K562 (cell line): ENCODE results near the gene GRM2. TPM values are rescaled to one million over a fixed set of nuclear protein-coding genes. Genes with fewer than 3 reads are reported as not detected.
A peak's percentile ranks its signal among the peaks of the same experiment; 100 is the strongest.

ENCODE experiments used
- BACH1 ChIP-seq: fragments of 200-800 bp; sonication (Bioruptor generic); IDR thresholded peaks from 2 replicates; pipeline ENCODE4 v1.6.1; 2016; ENCODE audit warnings: missing genetic modification characterization, missing compliant biosample characterization
- BRD4 ChIP-seq: fragments of 200-600 bp; sonication (generic); IDR thresholded peaks from 2 replicates; pipeline ENCODE4 v1.6.1; 2017; ENCODE audit warnings: inconsistent platforms
- CEBPG ChIP-seq, 3 experiments: fragments of 200-800 bp in 1 of 3; sonication (Bioruptor generic) in 1 of 3; sonication (generic) in 1 of 3; formaldehyde crosslinking in 1 of 3; IDR thresholded peaks in 2 of 3; conservative IDR thresholded peaks in 1 of 3; 2 replicates each; pipeline versions ENCODE4 v1.6.1 to v1.8.0; 2016 to 2022; ENCODE audit warnings: missing compliant biosample characterization in 2 of 3, missing genetic modification characterization in 2 of 3, mild to moderate bottlenecking in 1 of 3, missing genetic modification reagents in 1 of 3
- EP400 ChIP-seq: fragments of 450-650 bp; IDR thresholded peaks from 2 replicates; pipeline ENCODE4 v1.6.1; 2017; ENCODE audit warnings: antibody characterized with exemption, mild to moderate bottlenecking, moderate library complexity
- ESRRA ChIP-seq: fragments of 450-650 bp; IDR thresholded peaks from 2 replicates; pipeline ENCODE4 v1.6.1; 2014; ENCODE audit warnings: low read depth, mild to moderate bottlenecking, moderate library complexity, borderline replicate concordance
- FOXK2 ChIP-seq, 2 experiments: fragments of 450-650 bp; IDR thresholded peaks in 1 of 2; conservative IDR thresholded peaks in 1 of 2; 2 replicates each; pipeline ENCODE4 v1.6.1; 2016; ENCODE audit warnings: low read depth in 2 of 2, mild to moderate bottlenecking in 1 of 2
- HINFP ChIP-seq: fragments of 450-650 bp; conservative IDR thresholded peaks from 2 replicates; pipeline ENCODE4 v1.6.1; 2016; ENCODE audit warnings: missing genetic modification characterization, low read depth, mild to moderate bottlenecking, control low read depth, missing compliant biosample characterization
- HMGXB4 ChIP-seq: sonication (generic); formaldehyde crosslinking; IDR thresholded peaks from 2 replicates; pipeline ENCODE4 v1.8.1; 2023; ENCODE audit warnings: mild to moderate bottlenecking, missing genetic modification reagents
- JUND ChIP-seq, 2 experiments: IDR thresholded peaks; 2 replicates in 1 of 2; 3 replicates in 1 of 2; pipeline ENCODE4 v1.6.1; 2011; ENCODE audit warnings: borderline replicate concordance in 2 of 2, low read depth in 2 of 2, low read length in 2 of 2, improper control_type of control experiment in 1 of 2, missing biosample characterization in 1 of 2, missing genetic modification characterization in 1 of 2, missing genetic modification reagents in 1 of 2
- KAT2B ChIP-seq: IDR thresholded peaks from one replicate; pipeline ENCODE4 v1.6.1; 2012; ENCODE audit warnings: low read depth, mild to moderate bottlenecking, control low read depth, inconsistent platforms, low read length, moderate library complexity
- NFIC ChIP-seq: fragments of 450-650 bp; IDR thresholded peaks from 2 replicates; pipeline ENCODE4 v1.6.1; 2017; ENCODE audit warnings: mild to moderate bottlenecking, inconsistent platforms
- PHF8 ChIP-seq: fragments of 200-600 bp; sonication (generic); IDR thresholded peaks from 2 replicates; pipeline ENCODE4 v1.6.1; 2012; ENCODE audit warnings: mixed run types, mild to moderate bottlenecking, inconsistent platforms, low read length, moderate library complexity, borderline replicate concordance
- POLR2G ChIP-seq: fragments of 200-400 bp; formaldehyde crosslinking; IDR thresholded peaks from 2 replicates; pipeline ENCODE4 v1.6.1; 2017; ENCODE audit warnings: low read depth, mild to moderate bottlenecking, antibody characterized with exemption, low read length, moderate library complexity
- POLR3A ChIP-seq: IDR thresholded peaks from 2 replicates; pipeline ENCODE4 v1.6.1; 2011; ENCODE audit warnings: borderline replicate concordance, mild to moderate bottlenecking, moderate library complexity; ENCODE audit not compliant: insufficient read length, insufficient read depth; ENCODE audit errors: extremely low read depth
- PPARD ChIP-seq: fragments of 250-450 bp; sonication (Bioruptor Pico); IDR thresholded peaks from 2 replicates; pipeline ENCODE4 v1.8.0; 2022; ENCODE audit warnings: inconsistent platforms, mild to moderate bottlenecking, moderate library complexity
- SETDB1 ChIP-seq: IDR thresholded peaks from one replicate; pipeline ENCODE4 v1.6.1; 2012; ENCODE audit warnings: low read length, control low read depth, inconsistent platforms
- YBX1 ChIP-seq: fragments of 450-650 bp; IDR thresholded peaks from 2 replicates; pipeline ENCODE4 v1.7.1; 2016; ENCODE audit warnings: mild to moderate bottlenecking
- ZNF12 ChIP-seq: sonication (generic); formaldehyde crosslinking; IDR thresholded peaks from 2 replicates; pipeline ENCODE4 v1.4.0; 2020; ENCODE audit warnings: mild to moderate bottlenecking, missing genetic modification reagents
- ZNF277 ChIP-seq: fragments of 250-450 bp; sonication (Bioruptor Pico); IDR thresholded peaks from 2 replicates; pipeline ENCODE4 v1.8.0; 2022; ENCODE audit warnings: inconsistent platforms, mild to moderate bottlenecking, moderate library complexity, borderline replicate concordance
- ZNF436 ChIP-seq: fragments of 250-450, 450-650 bp; sonication (Bioruptor Pico); formaldehyde crosslinking; IDR thresholded peaks from 2 replicates; pipeline ENCODE4 v1.7.0; 2020; ENCODE audit warnings: mild to moderate bottlenecking
- ZNF707 ChIP-seq: fragments of 250-450 bp; sonication (Bioruptor Pico); conservative IDR thresholded peaks from 2 replicates; pipeline ENCODE4 v1.8.0; 2022; ENCODE audit warnings: inconsistent platforms, mild to moderate bottlenecking, moderate library complexity
- ZNF764 ChIP-seq: fragments of 250-450 bp; sonication (Bioruptor Pico); IDR thresholded peaks from 2 replicates; pipeline ENCODE4 v1.4.0; 2020; ENCODE audit warnings: low read depth, mild to moderate bottlenecking, moderate library complexity
- ZNF785 ChIP-seq: fragments of 250-450 bp; sonication (Bioruptor Pico); IDR thresholded peaks from 2 replicates; pipeline ENCODE4 v1.4.0; 2020; ENCODE audit warnings: mild to moderate bottlenecking
- polyA plus RNA-seq, 8 experiments: library from polyadenylated mRNA; depleted of rRNA in 4 of 8; stranded (reverse) in 5 of 8; unstranded in 3 of 8; fragments of >200 nt; fragmentation: Nextera tagmentation in 2 of 8; fragmentation: Illumina TruSeq in 1 of 8; extraction: Ambion mirVana in 2 of 8; extraction: Trizol in 1 of 8; gene quantifications; 2 replicates each; pipeline versions ENCODE4 v1.2.1 to v1.2.3, GENCODE V29; 2011 to 2014; ENCODE audit warnings: inconsistent platforms in 1 of 8, missing spikeins in 1 of 8
- total RNA-seq, 7 experiments: library from RNA; depleted of rRNA in 6 of 7; stranded (reverse); fragments of >200 nt in 6 of 7; fragmentation: Illumina TruSeq in 2 of 7; extraction: Trizol in 2 of 7; gene quantifications; 2 replicates each; pipeline versions ENCODE4 v1.2.1 to v1.2.3, GENCODE V29; 2011 to 2021; ENCODE audit warnings: low replicate concordance in 1 of 7

GRM2 gene
- total and polyA plus RNA-seq, 9 of the 15 experiments (the other 6 are each of a cell fraction or from before 2014, with no cell fraction given) = not detected

- TF ChIP-seq ZNF277 (CRISPR knock-in tag) (no peak), PPARD (CRISPR knock-in tag) (no peak), ZNF785 (CRISPR knock-in tag) (no peak), NFIC (no peak), FOXK2 (conservative IDR thresholded peaks at IDR 0.05 in 1 of 2, IDR thresholded peaks at IDR 0.05 in 1 of 2; ENCODE audit: low read depth in 2 of 2) (no peak), ZNF436 (CRISPR knock-in tag) (no peak), PHF8 (peak; percentile 38; the same call in 1 of the 2 replicates), ZNF707 (no peak), ZNF764 (CRISPR knock-in tag) (no peak), POLR2G (peak; percentile 67), HMGXB4 (no peak), BRD4 (no peak), YBX1 (no peak), HINFP (tag) (no peak), JUND (IDR thresholded peaks at IDR 0.05; ENCODE audit: borderline replicate concordance, low read depth, low read length) (no peak), JUND (tag; IDR thresholded peaks at IDR 0.05; ENCODE audit: borderline replicate concordance, low read depth, low read length) (no peak), CEBPG (CRISPR knock-in tag; IDR thresholded peaks at IDR 0.05) (no peak), CEBPG (tag; conservative IDR thresholded peaks at IDR 0.05 in 1 of 2, IDR thresholded peaks at IDR 0.05 in 1 of 2) (no peak), ZNF12 (CRISPR knock-in tag) (no peak), BACH1 (tag) (no peak), EP400 (no peak; the same call in 1 of the 2 replicates), ESRRA (peak; percentile 74), POLR3A (no peak), SETDB1 (no peak), KAT2B (no peak)
Observed at GRCh38 chr3:51671734-51672475, 35.0 kb upstream of the GRM2 start (continued).
